GM13977 (cell line): ENCODE data around the gene TTC13.
A peak's percentile ranks its signal among the peaks of the same experiment; 100 is the strongest.

ENCODE experiments used
- DNase-seq: peaks from one replicate; pipeline ENCODE4 v3.0.0; 2012; ENCODE audit warnings: low spot score
- CTCF ChIP-seq: IDR thresholded peaks from 2 replicates; pipeline ENCODE4 v1.5.1; 2012; ENCODE audit warnings: mild to moderate bottlenecking, control low read depth; ENCODE audit not compliant: insufficient read depth; ENCODE audit errors: extremely low read depth, missing control alignments
- in situ Hi-C: fragments of 300-500 bp; cut with MboI; formaldehyde crosslinking; loops from one replicate; pipeline ENCODE4 v1.12.0; 2022; ENCODE audit warnings: low sequenced_read_pairs, low pct_unique_long_range_greater_than_20kb, mixed read lengths, inconsistent platforms; ENCODE audit not compliant: unreplicated experiment

TTC13 gene

GRCh38 chr1:230926182-230926581, 52.5 kb downstream of the TTC13 start:
- DNase-seq = no peak
- no peak for TF ChIP-seq CTCF
- in situ Hi-C loops = no loop called here

GRCh38 chr1:230925608-230926007, 53.1 kb downstream of the TTC13 start:
- DNase-seq = no peak
- in situ Hi-C loops = no loop called here
- TF ChIP-seq CTCF = no peak

GRCh38 chr1:230923176-230923575, 55.5 kb downstream of the TTC13 start:
- in situ Hi-C loops = loop anchor here (25.0 kb wide), 1 partner anchor 289 kb away; no protein-coding TSS in a partner anchor
- no peak for DNase-seq
- TF ChIP-seq CTCF = no peak

GRCh38 chr1:230922620-230923019, 56.0 kb downstream of the TTC13 start:
- TF ChIP-seq CTCF = no peak
- no peak for DNase-seq
- in situ Hi-C loops = loop anchor here (25.0 kb wide), 1 partner anchor 290 kb away; no protein-coding TSS in a partner anchor

GRCh38 chr1:230919207-230919606, 59.5 kb downstream of the TTC13 start:
- in situ Hi-C loops = loop anchor here (25.0 kb wide), 1 partner anchor 293 kb away; no protein-coding TSS in a partner anchor
- no peak for DNase-seq
- no peak for TF ChIP-seq CTCF

- peak; percentile 62 for DNase-seq
- peak; percentile 65 for TF ChIP-seq CTCF
- in situ Hi-C loops = loop anchor here (25.0 kb wide), 1 partner anchor 295 kb away; no protein-coding TSS in a partner anchor
These were observed 61.2 kb downstream of the TTC13 start for GRCh38 chr1:230917284-230918135.
